WI38 (cell line): ENCODE results near the gene SUFU.

Experiments used
- H3K4me3 ChIP-seq: 2 replicates; pipeline ENCODE4 v1.5.1; 2011; ENCODE audit warnings: low read depth, mild to moderate bottlenecking, control low read depth, low read length
- CTCF ChIP-seq: IDR thresholded peaks from 2 replicates; pipeline ENCODE4 v1.5.1; 2012; ENCODE audit warnings: low read depth, mild to moderate bottlenecking, control low read depth, low read length

SUFU gene

GRCh38 chr10:102678068-102678400 lies 174.3 kb downstream of the SUFU start:
- no peak for TF ChIP-seq CTCF
- no peak overlapping the region for H3K4me3 ChIP-seq

GRCh38 chr10:102678842-102679289 lies 175.1 kb downstream of the SUFU start:
- TF ChIP-seq CTCF = peak; percentile 84
- H3K4me3 ChIP-seq = no peak overlapping the region

GRCh38 chr10:102679596-102679995 lies 175.8 kb downstream of the SUFU start:
- H3K4me3 ChIP-seq = no peak overlapping the region
- TF ChIP-seq CTCF = no peak

- no peak overlapping the region for H3K4me3 ChIP-seq
- no peak for TF ChIP-seq CTCF
These were observed 177.9 kb downstream of the SUFU start for GRCh38 chr10:102681696-102682095.

GRCh38 chr10:102682416-102682815 lies 178.6 kb downstream of the SUFU start:
- no peak overlapping the region for H3K4me3 ChIP-seq
- TF ChIP-seq CTCF = no peak

GRCh38 chr10:102682981-102683380 lies 179.2 kb downstream of the SUFU start:
- H3K4me3 ChIP-seq = no peak overlapping the region
- TF ChIP-seq CTCF = no peak
